Prostate gland (tissue), 2 donors: Measurements from ENCODE around the gene TNFAIP6.

Experiments used
- POLR2A ChIP-seq: fragments of 450-650 bp; IDR thresholded peaks from one replicate; pipeline ENCODE4 v1.6.1; 2016; ENCODE audit warnings: antibody characterized with exemption, mild to moderate bottlenecking
- POLR2AphosphoS5 ChIP-seq: sonication (generic); formaldehyde crosslinking; IDR thresholded peaks from one replicate; pipeline ENCODE4 v1.6.1; 2017; ENCODE audit warnings: antibody characterized with exemption
- TF ChIP-seq, protein P1 (sequence below), 4 experiments: fragments of 200-600 bp in 2 of 4; fragments of 450-650 bp in 2 of 4; sonication (generic) in 2 of 4; IDR thresholded peaks; 1 replicate in 3 of 4; 2 replicates in 1 of 4; pipeline ENCODE4 v1.5.1; 2016 to 2019; ENCODE audit warnings: antibody characterized with exemption in 4 of 4, mild to moderate bottlenecking in 2 of 4, moderate library complexity in 2 of 4

GRCh38 chr2:151343073-151343472 lies 14.3 kb upstream of the TNFAIP6 start:
- TF ChIP-seq, protein P1, sequence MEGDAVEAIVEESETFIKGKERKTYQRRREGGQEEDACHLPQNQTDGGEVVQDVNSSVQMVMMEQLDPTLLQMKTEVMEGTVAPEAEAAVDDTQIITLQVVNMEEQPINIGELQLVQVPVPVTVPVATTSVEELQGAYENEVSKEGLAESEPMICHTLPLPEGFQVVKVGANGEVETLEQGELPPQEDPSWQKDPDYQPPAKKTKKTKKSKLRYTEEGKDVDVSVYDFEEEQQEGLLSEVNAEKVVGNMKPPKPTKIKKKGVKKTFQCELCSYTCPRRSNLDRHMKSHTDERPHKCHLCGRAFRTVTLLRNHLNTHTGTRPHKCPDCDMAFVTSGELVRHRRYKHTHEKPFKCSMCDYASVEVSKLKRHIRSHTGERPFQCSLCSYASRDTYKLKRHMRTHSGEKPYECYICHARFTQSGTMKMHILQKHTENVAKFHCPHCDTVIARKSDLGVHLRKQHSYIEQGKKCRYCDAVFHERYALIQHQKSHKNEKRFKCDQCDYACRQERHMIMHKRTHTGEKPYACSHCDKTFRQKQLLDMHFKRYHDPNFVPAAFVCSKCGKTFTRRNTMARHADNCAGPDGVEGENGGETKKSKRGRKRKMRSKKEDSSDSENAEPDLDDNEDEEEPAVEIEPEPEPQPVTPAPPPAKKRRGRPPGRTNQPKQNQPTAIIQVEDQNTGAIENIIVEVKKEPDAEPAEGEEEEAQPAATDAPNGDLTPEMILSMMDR (IDR thresholded peaks at IDR 0.05): no peak
- no peak for TF ChIP-seq POLR2AphosphoS5
- no peak for TF ChIP-seq POLR2A
